Measurements from ENCODE around the gene INVS.

Gene INVS

GRCh38 chr9:100294341-100294740 lies 195.3 kb downstream of the INVS start:
- no peak for ATAC-seq
- TF ChIP-seq ZFP3 (CRISPR knock-in tag; IDR thresholded peaks at IDR 0.05) = no peak
- TF ChIP-seq POU6F1 (CRISPR knock-in tag; IDR thresholded peaks at IDR 0.05; ENCODE audit: borderline replicate concordance, low read depth) = no peak
- TF ChIP-seq ARNTL (CRISPR knock-in tag; IDR thresholded peaks at IDR 0.05; ENCODE audit: borderline replicate concordance, low read depth) = no peak
- TF ChIP-seq CSDC2 (CRISPR knock-in tag; IDR thresholded peaks at IDR 0.05) = no peak
- no peak for TF ChIP-seq TSHZ2 (CRISPR knock-in tag; IDR thresholded peaks at IDR 0.05)
- TF ChIP-seq ZNF8 (CRISPR knock-in tag; IDR thresholded peaks at IDR 0.05) = no peak
- TF ChIP-seq ZC3H10 (CRISPR knock-in tag; IDR thresholded peaks at IDR 0.05) = no peak
- TF ChIP-seq SNAI2 (CRISPR knock-in tag; IDR thresholded peaks at IDR 0.05) = no peak
- no peak for TF ChIP-seq TOX (CRISPR knock-in tag; IDR thresholded peaks at IDR 0.05; ENCODE audit: borderline replicate concordance)
- TF ChIP-seq GLIS3 (CRISPR knock-in tag; IDR thresholded peaks at IDR 0.05) = no peak
- TF ChIP-seq ESRRG (CRISPR knock-in tag; IDR thresholded peaks at IDR 0.05) = no peak

- no peak for TF ChIP-seq ESRRG (CRISPR knock-in tag; IDR thresholded peaks at IDR 0.05)
- no peak for TF ChIP-seq GLIS3 (CRISPR knock-in tag; IDR thresholded peaks at IDR 0.05)
- TF ChIP-seq ZFP3 (CRISPR knock-in tag; IDR thresholded peaks at IDR 0.05) = no peak
- TF ChIP-seq POU6F1 (CRISPR knock-in tag; IDR thresholded peaks at IDR 0.05; ENCODE audit: borderline replicate concordance, low read depth) = no peak
- TF ChIP-seq ZNF8 (CRISPR knock-in tag; IDR thresholded peaks at IDR 0.05) = no peak
- no peak for TF ChIP-seq ZNF565 (CRISPR knock-in tag; conservative IDR thresholded peaks at IDR 0.05; ENCODE audit: low read depth)
- TF ChIP-seq TCF4 (CRISPR knock-in tag; IDR thresholded peaks at IDR 0.05; ENCODE audit: borderline replicate concordance) = no peak
- no peak for TF ChIP-seq BACH2 (CRISPR knock-in tag; IDR thresholded peaks at IDR 0.05; ENCODE audit: borderline replicate concordance)
- no peak for TF ChIP-seq ZNF70 (CRISPR knock-in tag; IDR thresholded peaks at IDR 0.05)
- no peak for TF ChIP-seq CSDC2 (CRISPR knock-in tag; IDR thresholded peaks at IDR 0.05)
- TF ChIP-seq SNAI2 (CRISPR knock-in tag; IDR thresholded peaks at IDR 0.05) = no peak
- no peak for TF ChIP-seq RARB (CRISPR knock-in tag; IDR thresholded peaks at IDR 0.05)
- TF ChIP-seq CSRNP3 (CRISPR knock-in tag; IDR thresholded peaks at IDR 0.05) = no peak
- TF ChIP-seq ZFP30 (CRISPR knock-in tag; IDR thresholded peaks at IDR 0.05) = no peak
- no peak for ATAC-seq
Measured at GRCh38 chr9:100294806-100295205, 195.8 kb downstream of the INVS start.

- no peak for ATAC-seq
- TF ChIP-seq TOX (CRISPR knock-in tag; IDR thresholded peaks at IDR 0.05; ENCODE audit: borderline replicate concordance) = no peak
- TF ChIP-seq PPARA (CRISPR knock-in tag; IDR thresholded peaks at IDR 0.05; ENCODE audit: borderline replicate concordance) = no peak
- no peak for TF ChIP-seq ZNF70 (CRISPR knock-in tag; IDR thresholded peaks at IDR 0.05)
- no peak for TF ChIP-seq ZNF8 (CRISPR knock-in tag; IDR thresholded peaks at IDR 0.05)
- TF ChIP-seq ISL1 (CRISPR knock-in tag; IDR thresholded peaks at IDR 0.05) = no peak
- no peak for TF ChIP-seq ZC3H10 (CRISPR knock-in tag; IDR thresholded peaks at IDR 0.05)
- TF ChIP-seq CSRNP3 (CRISPR knock-in tag; IDR thresholded peaks at IDR 0.05) = no peak
- no peak for TF ChIP-seq ESRRG (CRISPR knock-in tag; IDR thresholded peaks at IDR 0.05)
- no peak for TF ChIP-seq ARNTL (CRISPR knock-in tag; IDR thresholded peaks at IDR 0.05; ENCODE audit: borderline replicate concordance, low read depth)
- TF ChIP-seq ZNF565 (CRISPR knock-in tag; conservative IDR thresholded peaks at IDR 0.05; ENCODE audit: low read depth) = no peak
- no peak for TF ChIP-seq PATZ1 (CRISPR knock-in tag; IDR thresholded peaks at IDR 0.05; ENCODE audit: borderline replicate concordance)
- TF ChIP-seq TCF4 (CRISPR knock-in tag; IDR thresholded peaks at IDR 0.05; ENCODE audit: borderline replicate concordance) = no peak
- no peak for TF ChIP-seq RARB (CRISPR knock-in tag; IDR thresholded peaks at IDR 0.05)
Measured at GRCh38 chr9:100295240-100295639, 196.2 kb downstream of the INVS start.

All from SK-N-SH treated with all-trans-retinoic acid at 6 μM for 48 hours (cell line).